ENCODE results near the gene RBM19.

The RBM19 gene

GRCh38 chr12:113899561-113900471 lies 66.3 kb downstream of the RBM19 start:
- DNase-seq, result no peak

GRCh38 chr12:113899042-113899560 lies 67.0 kb downstream of the RBM19 start:
- DNase-seq, result no peak

DNA sequence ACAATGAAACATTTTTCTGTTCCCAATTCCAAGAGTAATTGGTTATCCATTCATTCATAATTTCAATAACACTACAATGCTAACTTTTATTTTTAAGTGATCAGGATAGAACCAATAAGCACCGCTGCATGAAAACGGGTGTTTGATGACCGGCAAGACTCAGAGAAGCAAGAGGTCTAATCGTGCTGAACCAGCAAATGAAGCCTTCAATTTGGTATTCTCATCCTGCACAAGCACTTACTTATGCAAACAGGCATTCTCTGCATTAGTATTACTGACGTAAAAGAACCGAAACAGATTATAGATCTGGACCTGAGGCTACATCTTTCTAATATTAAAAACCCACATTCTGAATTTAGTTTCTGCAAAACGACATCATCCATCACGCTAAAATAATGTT lies 67.7 kb downstream of the RBM19 start:
- no peak for DNase-seq

GRCh38 chr12:113897406-113897805 lies 68.7 kb downstream of the RBM19 start:
- no peak for DNase-seq

DNA sequence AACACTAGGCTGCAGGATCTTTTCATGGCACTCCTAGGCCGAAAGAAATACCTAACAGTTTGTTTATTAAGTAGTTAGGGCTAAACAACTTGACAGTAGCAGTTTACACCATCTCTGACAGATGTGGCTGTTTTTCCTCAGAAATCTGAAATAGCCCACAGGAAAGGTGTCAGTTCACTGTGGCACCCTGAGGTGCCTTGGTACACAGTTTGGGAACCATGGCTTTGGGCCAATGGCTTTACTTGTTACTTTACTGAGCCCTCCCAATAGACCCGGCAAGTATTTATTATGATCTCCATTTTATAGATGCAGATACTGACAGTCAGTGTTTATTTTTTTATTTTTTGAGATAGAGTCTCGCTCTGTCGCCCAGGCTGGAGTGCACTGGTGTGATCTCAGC lies 69.3 kb downstream of the RBM19 start:
- no peak for DNase-seq

- DNase-seq, result no peak
Observed at GRCh38 chr12:113896194-113896593, 69.9 kb downstream of the RBM19 start.

GRCh38 chr12:113895176-113895575 lies 70.9 kb downstream of the RBM19 start:
- DNase-seq, result no peak

- DNase-seq, result no peak
Observed at GRCh38 chr12:113894697-113895096, 71.4 kb downstream of the RBM19 start.

- DNase-seq, result no peak
Observed at GRCh38 chr12:113893221-113893620, 72.9 kb downstream of the RBM19 start.

GRCh38 chr12:113892556-113892955 lies 73.6 kb downstream of the RBM19 start:
- no peak for DNase-seq

- no peak for DNase-seq
Observed at GRCh38 chr12:113891739-113892520, 74.2 kb downstream of the RBM19 start.

GRCh38 chr12:113891167-113891692 lies 74.9 kb downstream of the RBM19 start:
- no peak for DNase-seq

DNA sequence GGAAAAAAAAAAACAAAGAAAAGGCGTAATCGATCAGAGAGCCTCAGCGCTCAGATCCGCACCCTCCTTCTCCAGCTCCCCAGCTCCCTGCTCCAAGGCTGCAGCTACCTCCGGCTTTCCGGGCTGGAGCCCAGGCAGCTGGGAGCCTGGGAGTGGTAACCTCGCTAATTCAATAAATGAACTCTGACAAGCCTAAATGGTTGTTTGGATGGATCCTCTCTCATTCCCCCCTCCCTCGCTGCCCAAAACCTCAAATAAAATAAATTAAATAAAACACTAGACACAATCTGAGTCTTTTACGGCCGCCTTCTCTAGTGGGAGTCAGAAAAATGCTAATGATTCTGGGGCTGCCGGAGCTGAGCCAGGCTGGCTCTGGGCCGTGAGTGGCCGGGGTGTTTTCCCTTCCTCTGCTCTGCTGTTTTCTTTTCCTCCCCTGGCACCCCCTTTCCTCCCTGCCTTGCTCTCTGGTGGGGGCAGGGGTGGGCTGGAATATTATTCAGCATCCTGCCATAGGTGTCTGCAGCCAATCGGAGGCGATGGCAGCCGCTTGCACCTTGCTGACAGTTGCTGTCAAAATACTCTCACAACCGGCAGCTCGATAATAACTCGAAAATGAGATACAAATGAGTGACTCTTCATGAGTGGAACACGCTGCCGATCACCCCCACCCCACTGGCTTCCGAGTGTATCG lies 76.1 kb downstream of the RBM19 start:
- peak; percentile 54 for DNase-seq

DNA sequence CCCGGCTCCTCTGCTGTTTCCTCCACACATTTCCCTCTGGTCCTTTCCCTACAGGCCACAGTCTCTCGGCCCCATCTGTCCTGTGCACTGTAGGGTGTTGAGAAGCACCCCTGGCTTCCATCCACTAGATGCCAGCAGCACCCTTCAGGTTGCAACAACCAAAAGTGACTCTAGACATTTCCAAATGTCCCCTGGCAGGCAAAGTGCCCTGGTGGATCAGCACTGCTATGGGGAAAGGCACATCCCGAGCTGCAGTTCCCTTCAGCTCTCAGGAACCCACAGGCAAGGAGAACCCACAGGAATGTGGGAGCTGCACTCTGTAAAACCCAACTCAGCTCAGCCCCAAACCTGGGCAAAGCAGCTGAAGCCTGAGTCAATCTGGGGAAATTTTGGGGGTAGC lies 77.0 kb downstream of the RBM19 start:
- DNase-seq, result no peak

DNA sequence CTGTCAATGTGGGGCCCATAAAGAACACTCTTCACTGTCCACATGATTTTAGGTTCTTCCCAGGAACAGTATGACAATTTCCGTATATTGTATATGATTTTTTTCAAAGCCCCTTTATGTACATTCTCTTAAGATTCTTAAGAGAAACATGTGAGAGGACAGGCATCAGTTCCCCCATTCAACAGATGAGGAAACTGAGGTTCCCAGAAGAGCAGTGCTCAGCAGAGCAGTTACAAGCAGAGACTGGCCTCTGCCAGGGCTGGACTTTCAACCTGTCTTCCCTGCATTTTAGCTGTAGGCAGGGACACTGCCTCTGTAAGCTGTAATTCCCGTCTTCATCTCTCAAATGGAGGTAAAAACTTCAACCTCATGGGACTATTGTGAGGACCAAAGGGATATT lies 77.7 kb downstream of the RBM19 start:
- no peak for DNase-seq

- no peak for DNase-seq
Observed at GRCh38 chr12:113887906-113888305, 78.2 kb downstream of the RBM19 start.

GRCh38 chr12:113886721-113887120 lies 79.4 kb downstream of the RBM19 start:
- no peak for DNase-seq

- no peak for DNase-seq
Observed at GRCh38 chr12:113884392-113884791, 81.7 kb downstream of the RBM19 start.

DNA sequence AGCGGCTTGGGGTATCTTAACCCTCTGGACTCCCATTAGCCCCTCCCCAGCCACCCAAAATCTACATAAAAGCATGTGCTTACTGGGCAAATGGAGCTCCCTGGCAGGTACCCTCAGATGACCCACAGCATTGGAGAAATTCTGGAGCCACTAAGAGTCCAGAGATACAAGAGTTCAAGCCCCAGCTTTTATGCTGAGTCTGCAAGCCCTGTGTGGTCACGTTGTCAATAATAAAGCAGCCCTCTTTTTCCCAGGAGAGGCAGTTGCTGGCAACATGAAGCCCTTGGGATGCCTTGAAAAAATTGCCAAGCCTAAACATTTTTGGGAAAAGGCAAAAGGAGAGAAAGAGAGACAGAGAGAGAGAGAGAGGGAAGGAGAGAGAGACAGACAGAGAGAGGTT lies 83.4 kb downstream of the RBM19 start:
- DNase-seq, result no peak

GRCh38 chr12:113880988-113881962 lies 84.8 kb downstream of the RBM19 start:
- no peak for DNase-seq

DNA sequence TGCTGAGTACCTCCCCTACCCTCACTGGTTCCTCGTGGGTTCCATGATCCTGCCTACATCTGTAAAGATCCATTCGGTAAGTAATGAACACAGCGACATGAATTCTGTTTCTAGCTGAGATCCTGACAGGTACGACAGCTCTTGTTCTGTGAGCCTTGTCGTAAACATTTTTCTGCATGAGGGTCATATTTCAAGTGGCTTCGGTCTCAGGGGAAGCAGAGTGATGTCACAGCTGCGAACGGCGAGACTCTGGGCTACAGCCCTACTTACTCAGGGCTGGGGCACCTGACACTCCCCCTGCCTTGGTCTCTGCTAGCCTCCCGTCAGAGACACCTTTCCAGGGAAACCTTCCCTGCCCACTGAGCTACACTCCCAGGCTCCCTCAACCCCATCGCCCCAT lies 85.8 kb downstream of the RBM19 start:
- no peak for DNase-seq

DNA sequence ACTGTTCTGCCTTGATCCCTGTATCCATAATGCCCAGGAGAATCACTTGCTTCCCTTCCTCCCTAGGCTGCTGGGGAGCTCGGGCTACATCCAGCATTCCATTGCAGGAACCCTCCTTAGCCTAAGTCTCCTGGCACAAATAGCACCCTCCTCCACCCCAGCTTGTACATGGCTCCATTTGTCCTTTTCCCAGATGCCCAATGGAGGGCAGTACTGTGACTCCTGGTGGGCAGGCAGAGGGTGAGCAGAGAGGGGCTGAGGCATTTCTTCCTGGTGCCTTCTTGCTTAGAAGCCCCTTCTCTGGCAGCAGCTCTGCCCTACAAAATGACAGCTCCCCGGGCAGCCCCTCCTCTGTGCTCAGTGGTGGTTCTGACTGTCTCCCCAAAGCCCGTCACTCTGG lies 86.5 kb downstream of the RBM19 start:
- no peak for DNase-seq
